Keratinocyte (primary cell): ENCODE results near the gene PRKD2.

Experiments used
- CTCF ChIP-seq, 3 experiments: IDR thresholded peaks in 1 of 3; conservative IDR thresholded peaks in 1 of 3; optimal IDR thresholded peaks in 1 of 3; 2 replicates in 2 of 3; 3 replicates in 1 of 3; pipeline versions ENCODE3 to v1.5.1; 2011; ENCODE audit warnings: low read length in 3 of 3, mild to moderate bottlenecking in 3 of 3, moderate library complexity in 2 of 3, control low read depth in 1 of 3, inconsistent platforms in 1 of 3; ENCODE audit not compliant: insufficient read depth in 2 of 3; ENCODE audit errors: extremely low read depth in 1 of 3
- EZH2 ChIP-seq: IDR thresholded peaks from one replicate; pipeline ENCODE4 v1.6.1; 2012; ENCODE audit warnings: inconsistent platforms, mild to moderate bottlenecking, low read length, moderate library complexity

GRCh38 chr19:46722421-46723022 is 5.6 kb upstream of the PRKD2 start:
- TF ChIP-seq CTCF (optimal IDR thresholded peaks at IDR 0.05 in 1 of 3, IDR thresholded peaks at IDR 0.05 in 1 of 3, conservative IDR thresholded peaks at IDR 0.05 in 1 of 3; ENCODE audit: extremely low read depth in 1 of 3, insufficient read depth in 2 of 3, low read length in 3 of 3) (no peak), EZH2 (no peak)
